Left kidney (tissue), 2 donors: ENCODE measurements around the gene OR6V1. TPM values are rescaled to one million over a fixed set of nuclear protein-coding genes. Genes with fewer than 3 reads are reported as not detected.
"Not testable (repeated sequence)": the region's sequence is repeated elsewhere in the genome, so short reads cannot be mapped to it uniquely, and the experiment has no call there.

Experiments used
- DNase-seq: peaks from one replicate; pipeline ENCODE4 v3.0.0-alpha.2; 2013
- polyA plus RNA-seq: library from polyadenylated mRNA; unstranded; fragments of 120-200 nt; gene quantifications from one replicate; pipeline ENCODE4 v1.2.1, GENCODE V29; 2013; ENCODE audit not compliant: insufficient read length

OR6V1 gene
- polyA plus RNA-seq, 1 donor: not detected

DNA sequence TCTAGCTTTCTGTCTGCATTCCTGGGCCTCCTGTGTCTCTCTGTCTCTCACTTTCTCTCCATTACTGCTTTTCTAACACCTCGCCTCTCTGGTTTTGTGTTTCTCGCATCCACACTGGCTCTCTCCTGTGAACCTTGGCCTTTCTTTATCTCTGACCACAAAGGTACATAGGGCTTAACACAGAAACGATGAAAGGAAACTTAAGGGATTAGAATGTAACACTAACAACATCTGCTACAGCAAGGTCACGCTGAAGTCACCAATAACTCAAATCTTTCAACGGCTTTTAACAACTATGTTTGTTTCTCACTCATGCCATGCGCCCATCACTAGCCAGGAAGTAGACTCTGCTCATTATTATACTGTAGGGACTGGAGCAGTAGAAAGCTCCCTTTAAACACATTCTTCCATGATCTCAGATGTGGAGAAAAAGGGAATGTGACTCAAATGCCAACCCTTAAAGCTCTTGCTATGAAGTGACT, 9.3 kb upstream of the OR6V1 start:
- DNase-seq: no peak

DNA sequence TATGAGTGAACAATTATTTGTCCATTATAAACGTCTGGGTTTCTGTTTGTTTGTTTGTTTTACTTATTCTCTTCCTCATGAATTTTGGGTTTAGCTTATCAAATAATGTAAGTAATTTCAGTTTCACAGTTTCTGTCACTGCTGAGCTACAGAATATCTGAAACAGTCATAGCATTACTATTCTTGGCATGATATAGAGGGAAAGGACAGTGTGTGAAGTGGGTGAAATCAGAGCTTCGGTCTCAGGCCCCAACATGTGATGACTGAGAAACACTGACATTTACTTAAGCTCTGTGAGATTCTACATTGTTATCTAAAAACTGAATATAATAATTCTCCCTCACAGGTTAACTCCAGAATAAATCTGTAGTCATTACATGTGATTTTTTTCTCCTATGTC, 8.8 kb upstream of the OR6V1 start:
- no peak for DNase-seq

DNA sequence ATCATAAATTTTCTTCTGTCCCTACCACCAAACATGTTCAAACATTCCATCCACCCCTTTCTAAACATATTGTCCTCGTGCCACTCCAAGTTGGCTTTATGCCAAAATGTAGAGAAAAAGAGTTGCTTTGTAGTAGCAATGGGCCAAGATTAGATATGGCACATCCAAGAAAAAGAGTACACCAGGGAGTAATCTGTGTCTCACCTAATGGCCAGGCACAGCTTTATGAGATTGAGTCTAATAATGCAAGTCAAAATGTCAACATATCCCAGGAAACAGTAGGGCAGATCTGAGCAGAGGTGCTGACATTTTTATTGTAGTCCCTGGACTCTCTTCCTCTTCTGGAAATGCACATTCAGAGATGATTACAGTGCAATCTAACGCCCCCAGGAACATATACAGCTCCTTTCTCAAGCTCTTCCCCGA, 5.7 kb upstream of the OR6V1 start:
- no peak for DNase-seq

DNA sequence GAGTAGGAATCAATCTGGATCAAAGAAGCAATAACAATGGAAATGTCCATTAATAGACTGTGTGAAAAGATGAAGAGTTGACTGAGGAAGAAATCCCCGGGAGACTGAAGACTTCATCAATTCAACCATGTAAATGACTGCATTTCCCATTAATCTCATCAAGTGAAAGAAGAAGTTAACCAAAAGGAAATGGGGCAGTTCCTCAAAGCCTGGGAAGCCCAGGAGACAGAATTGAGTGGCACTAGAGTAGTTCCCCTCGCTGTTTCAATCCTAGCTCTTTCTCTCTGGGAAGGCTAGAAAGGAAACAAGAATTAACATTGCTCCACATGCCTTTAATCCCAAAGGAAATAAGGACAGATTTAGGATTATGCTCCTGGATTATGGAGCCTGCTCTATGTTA, 4.8 kb upstream of the OR6V1 start:
- DNase-seq: no peak

DNA sequence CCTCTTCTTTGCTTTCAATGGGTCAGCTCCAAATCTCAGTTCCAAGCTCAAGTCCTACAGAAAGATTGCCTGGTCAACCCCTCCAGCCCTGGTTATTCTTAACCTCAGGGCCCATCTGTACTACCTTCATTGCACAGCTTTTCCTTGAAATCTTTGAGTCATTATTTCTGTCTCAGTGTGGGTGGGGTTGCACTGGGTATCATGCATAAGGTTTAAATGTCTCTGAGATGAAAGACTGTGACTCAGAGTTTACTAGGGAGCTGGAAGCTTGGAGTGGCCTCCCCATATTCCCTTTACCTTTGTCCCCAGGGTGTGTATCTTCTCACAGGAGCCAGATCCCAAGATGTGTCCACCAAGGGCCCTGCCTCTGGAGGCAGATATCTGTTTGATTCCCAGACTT, 3.3 kb upstream of the OR6V1 start:
- no peak for DNase-seq

DNA sequence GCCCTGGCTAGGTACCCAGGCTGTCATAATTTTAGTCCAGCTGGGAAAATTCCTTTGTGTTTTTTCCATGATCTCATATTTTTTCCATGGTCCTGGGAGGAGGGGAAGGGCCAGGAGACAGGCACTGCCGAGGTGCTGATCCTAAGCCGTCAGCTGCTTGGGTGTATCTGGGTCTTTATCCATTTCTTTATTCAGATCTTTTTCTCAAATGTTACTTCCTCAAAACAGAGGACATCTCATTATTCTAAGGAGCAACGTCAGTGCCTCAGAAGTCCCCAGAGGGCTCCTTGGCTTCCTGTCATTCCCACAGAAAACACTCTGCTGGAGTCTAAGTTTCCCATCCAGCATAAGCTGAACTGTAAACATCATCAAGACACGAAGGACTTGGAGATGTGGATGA, 2.8 kb upstream of the OR6V1 start:
- no peak for DNase-seq

DNA sequence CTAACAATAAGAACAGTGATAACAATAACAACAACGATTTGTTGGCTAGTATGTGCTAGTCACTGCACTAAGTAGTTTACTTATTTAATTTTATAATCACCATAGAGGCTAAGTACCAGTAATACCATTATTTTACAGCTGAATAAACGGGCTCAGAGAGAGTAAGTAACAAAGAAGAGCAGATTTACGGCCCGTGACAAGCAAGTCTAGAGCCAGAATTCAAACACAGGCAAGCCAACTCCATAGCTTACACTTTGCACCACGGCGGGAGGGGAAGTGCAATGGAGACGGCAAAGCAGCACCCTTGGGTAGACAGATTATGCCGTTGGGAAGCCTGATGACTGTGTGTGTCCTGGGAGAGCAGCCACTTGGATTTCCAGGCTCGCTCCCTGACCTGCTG, 1.2 kb upstream of the OR6V1 start:
- DNase-seq: peak; percentile 22

DNA sequence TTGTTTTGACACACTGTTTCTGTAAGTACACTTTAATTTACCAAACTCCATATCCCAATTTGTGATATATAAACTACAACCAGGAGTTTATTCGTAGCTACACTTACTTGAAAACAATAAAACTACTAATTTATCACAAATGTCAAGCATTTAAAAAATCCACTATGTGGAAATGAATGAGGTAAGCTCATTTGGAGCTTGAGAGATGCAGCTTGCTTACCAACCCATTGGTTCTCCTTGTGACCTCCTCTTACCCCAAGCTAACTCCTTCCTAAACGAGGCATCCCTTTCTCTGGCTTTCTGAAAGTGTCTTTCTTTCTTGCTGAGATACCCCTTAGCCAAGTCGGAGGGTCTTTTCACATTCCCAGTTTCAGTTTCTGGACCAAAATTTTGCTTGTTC, 2.5 kb downstream of the OR6V1 start:
- no peak for DNase-seq

DNA sequence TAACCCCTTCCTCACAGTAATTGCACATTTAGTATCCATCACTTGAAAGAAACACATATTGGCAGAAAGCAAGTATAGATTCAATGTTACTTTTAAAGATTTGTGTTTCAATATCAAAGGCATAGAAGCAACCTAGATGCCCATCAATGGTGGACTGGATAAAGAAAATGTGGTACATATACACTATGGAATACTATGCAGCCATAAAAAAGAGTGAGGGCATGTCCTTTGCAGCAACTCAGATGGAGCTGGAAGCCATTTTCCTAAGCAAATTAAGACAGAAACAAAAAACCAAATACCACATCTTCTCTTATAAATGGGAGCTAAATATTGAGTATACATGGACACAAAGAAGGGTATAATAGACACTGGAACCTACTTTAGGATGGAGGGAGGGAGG, 3.6 kb downstream of the OR6V1 start:
- no peak for DNase-seq

DNA sequence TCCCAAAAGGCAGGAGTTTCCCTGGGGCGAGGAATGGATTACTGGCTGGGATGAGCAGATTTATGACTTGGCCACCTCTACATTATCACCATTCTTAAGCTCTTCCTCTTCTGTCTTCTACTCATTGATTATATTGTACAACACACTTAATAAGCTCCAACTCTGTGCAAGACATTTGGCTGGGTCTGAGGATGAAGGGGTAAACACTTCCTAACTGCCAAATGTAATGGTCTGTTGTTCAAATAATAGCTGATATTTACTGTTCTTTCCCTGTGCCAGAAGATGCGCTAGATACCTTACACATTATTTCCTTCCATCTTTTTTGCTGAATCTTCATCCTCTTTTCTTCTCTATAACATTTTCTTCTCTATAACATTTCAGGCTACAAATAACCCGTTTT, 11.6 kb downstream of the OR6V1 start:
- no peak for DNase-seq

DNA sequence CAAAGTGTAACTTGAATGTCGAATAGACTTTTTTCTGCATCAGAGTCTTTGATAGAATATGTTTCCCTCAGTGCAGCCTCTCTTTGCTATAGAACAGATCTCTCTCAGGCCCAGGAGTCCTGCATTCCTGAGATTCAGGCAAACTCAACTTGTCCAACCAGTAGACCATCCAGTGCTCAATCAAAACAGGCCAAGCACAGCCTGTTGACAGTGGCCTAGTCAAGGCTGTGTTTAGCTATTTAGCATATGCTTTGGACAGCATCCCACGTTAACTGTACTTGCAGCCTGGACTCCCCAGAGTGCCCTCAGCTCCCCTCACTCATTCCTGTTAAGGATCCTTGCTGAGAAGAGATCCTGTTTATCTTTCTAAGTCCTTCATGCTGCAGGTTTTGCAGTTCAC, 16.3 kb downstream of the OR6V1 start:
- no peak for DNase-seq

DNA sequence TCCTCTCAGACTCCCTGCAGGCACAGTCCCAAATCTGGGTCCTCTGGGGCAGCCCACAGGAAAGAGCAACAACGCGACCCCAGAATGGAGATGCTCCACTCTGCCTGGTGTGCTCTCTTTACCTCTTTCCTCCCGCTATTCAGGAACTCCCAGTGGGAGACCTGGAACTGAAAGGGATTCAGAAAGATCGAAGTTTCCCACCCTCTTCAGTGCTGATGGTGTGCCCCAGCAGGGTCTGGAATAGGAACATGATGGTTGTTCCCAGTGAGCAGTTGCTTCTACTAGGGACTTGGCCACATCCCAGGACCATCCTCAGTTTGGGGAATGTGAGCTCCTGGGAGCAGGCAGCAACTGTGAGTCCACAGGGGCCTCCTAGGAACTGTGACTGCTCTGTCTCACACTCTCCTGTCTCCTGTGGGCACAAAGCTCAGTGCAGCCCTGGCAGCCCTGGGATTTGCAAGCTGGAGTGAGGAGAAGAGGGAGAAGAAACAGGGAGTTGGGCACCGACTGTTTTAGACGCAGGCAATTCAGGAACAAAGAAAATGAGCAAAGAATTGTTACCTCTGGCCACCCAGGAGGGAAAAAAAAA, 17.9 kb downstream of the OR6V1 start:
- no peak for DNase-seq

DNA sequence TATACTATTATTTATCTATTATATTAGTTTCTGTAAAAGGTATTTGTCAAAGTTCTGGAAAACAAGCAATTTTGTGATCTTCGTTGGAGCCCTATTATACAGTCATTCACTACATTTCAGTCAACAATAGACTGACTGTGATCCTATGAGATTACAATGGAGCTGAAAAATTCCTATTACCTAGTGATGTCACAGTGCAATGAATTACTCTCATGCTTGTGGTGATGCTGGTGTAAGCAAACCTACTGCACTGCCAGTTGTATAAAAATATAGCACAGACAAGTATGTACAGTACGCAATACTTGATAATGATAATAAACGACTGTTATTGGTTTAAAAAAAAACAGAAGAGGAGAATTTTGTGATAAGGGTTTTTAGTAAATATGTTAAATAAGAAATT, 21.4 kb downstream of the OR6V1 start:
- no peak for DNase-seq

DNA sequence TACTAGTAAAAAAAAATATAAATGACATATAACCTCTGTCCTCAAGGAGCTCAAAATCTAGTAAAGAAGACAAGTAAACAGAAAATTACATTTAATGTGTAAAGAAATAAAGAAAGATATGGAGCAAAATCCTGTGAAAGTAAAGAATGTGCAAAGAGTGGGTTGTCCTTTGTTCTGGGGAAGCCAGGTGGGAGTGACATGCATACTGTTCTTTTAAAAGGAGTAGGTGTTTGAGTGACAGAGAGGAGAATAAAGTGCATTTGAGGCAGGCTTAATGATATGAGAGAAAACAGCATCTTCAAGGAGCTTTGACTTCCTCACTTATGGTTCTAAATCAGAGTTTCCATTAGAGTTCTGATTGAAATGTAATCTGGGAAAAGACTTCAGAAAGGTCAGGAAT, 22.0 kb downstream of the OR6V1 start:
- DNase-seq: no peak

DNA sequence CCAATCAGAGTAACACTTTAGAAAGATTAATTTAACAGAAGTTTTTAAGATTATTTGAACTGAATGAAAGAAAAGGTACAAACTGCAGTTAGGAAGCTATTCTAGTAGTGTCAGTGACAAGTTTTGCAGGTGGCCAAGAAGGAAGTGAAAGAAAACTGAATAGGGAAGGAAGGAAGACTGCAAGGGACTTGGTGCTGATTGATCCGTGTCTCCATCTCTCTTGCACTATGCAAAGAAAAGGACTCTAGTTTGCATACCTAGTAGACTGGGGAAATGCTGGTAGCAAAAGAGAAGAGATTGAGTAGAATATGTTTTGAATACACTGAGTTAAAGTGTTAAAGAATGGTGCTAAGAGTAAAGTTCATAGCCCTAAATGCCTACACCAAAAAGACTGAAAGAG, 33.0 kb downstream of the OR6V1 start:
- DNase-seq: no peak

DNA sequence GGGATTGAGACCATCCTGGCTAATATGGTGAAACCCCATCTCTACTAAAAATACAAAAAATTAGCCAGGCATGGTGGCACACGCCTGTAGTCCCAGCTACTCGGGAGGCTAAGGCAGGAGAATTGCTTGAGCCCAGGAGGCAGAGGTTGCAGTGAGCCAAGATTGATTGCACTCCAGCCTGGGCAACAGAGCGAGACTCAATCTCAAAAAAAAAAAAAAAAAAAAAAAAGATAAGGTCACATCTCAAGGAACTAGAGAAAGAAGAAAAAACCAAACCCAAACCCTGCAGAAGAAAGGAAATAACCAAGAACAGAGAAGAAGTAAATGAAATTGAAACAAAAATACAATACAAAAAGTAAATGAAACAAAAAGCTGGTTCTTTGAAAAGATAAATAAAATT, 33.5 kb downstream of the OR6V1 start:
- not testable (repeated sequence) for DNase-seq

DNA sequence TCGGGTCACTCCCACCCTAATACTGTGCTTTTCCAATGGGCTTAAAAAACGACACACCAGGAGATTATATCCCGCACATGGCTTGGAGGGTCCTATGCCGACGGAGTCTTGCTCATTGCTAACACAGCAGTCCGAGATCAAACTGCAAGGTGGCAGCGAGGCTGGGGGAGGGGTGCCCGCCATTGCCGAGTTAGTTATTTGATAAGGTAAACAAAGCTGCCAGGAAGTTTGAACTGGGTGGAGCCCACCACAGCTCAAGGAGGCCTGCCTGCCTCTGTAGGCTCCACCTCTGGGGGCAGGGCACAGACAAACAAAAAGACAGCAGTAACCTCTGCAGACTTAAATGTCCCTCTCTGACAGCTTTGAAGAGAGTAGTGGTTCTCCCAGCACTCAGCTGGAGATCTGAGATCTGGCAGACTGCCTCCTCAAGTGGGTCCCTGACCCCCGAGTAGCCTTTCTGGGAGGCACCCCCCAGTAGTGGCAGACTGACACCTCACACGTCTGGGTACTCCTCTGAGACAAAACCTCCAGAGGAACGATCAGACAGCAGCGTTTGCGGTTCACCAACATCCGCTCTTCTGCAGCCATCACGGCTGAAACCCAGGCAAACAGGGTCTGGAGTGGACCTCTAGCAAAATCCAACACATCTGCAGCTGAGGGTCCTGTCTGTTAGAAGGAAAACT, 36.5 kb downstream of the OR6V1 start:
- not testable (repeated sequence) for DNase-seq

DNA sequence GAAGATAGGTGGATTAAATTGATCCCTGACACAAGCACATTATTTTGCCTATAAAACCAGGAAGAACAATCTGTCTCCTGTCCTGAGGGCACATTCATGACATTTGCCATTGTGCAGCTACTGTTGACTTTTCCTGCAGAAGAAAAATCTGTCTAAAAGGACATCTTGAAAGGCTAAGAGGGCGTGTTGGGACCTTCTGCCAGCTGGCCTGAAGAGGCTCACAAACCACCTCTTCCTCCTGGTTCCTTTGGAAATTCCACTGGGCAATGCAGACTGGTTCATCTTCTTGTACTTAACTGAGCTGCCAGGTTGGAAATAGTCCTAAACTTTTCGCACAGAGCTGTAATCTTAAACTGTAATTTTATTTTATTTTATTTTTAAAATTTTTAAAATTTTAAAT, 44.0 kb downstream of the OR6V1 start:
- no peak for DNase-seq

DNA sequence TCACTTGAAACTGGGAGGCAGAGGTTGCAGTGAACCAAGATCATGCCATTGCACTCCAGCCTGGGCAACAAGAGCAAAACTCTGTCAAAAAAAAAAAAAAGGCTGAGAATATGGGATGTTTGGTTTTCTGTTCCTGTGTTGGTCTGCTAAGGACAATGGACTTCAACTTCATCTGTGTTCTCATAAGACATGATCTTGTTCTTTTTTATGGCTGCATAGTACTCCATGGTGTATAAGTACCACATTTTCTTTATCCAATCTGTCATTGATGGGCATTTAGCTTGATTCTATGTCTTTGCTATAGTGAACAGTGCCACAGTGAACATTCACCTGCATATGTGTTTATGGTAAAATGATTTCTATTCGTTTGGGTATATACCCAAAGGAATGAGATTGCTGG, 47.4 kb downstream of the OR6V1 start:
- DNase-seq: not testable (repeated sequence)

Other genes starting within 250 kb of the OR6V1 start
- gene EPHB6, start 197.3 kb upstream of the OR6V1 start, polyA plus RNA-seq: 18.0 TPM
- 12.3 TPM for gene TRPV6, start 166.6 kb upstream of the OR6V1 start, polyA plus RNA-seq
- gene TRPV5, start 118.6 kb upstream of the OR6V1 start, polyA plus RNA-seq: 1.5 TPM
- 1.5 TPM for gene LLCFC1, start 112.9 kb upstream of the OR6V1 start, polyA plus RNA-seq
- 3.8 TPM for gene KEL, start 90.0 kb upstream of the OR6V1 start, polyA plus RNA-seq
- not detected for gene OR9A2, start 25.2 kb upstream of the OR6V1 start, polyA plus RNA-seq
- gene PIP, start 79.7 kb downstream of the OR6V1 start, polyA plus RNA-seq: not detected
- not detected for gene TAS2R39, start 131.1 kb downstream of the OR6V1 start, polyA plus RNA-seq
- gene TAS2R40, start 169.7 kb downstream of the OR6V1 start, polyA plus RNA-seq: not detected
- 199 TPM for gene GSTK1, start 211.1 kb downstream of the OR6V1 start, polyA plus RNA-seq
- 55.7 TPM for gene TMEM139, start 232.6 kb downstream of the OR6V1 start, polyA plus RNA-seq
- 69.9 TPM for gene CASP2, start 236.0 kb downstream of the OR6V1 start, polyA plus RNA-seq